ENCODE results near the gene H2AZ2. TPM values are rescaled to one million over a fixed set of nuclear protein-coding genes. Genes with fewer than 3 reads are reported as not detected.

The H2AZ2 gene
- total and polyA plus RNA-seq, 2 donors from 2014 or later, result 121 to 140 TPM

GRCh38 chr7:44823255-44823781 lies 24.6 kb downstream of the H2AZ2 start:
- DNase-seq (no peak), FAIRE-seq (no peak)
- Histone ChIP-seq H3K9ac (ENCODE audit: low read length in 3 of 3) (no peak overlapping the region), H3K9me3 (ENCODE audit: control insufficient read depth in 2 of 3, insufficient read depth in 1 of 3, low read length in 3 of 3) (no peaks in the 10 kb centered on the region), H3K4me1 (ENCODE audit: control insufficient read depth in 2 of 3, insufficient read depth in 2 of 3, low read depth in 1 of 3, low read length in 3 of 3) (no peaks in the 10 kb centered on the region), H3K36me3 (ENCODE audit: control insufficient read depth in 2 of 3, insufficient read depth in 3 of 3, low read length in 3 of 3) (peaks cover 0 to 3% (median 2%) of the 10 kb centered on the region in 3 donors), H3K27ac (ENCODE audit: low read depth in 2 of 2, low read length in 2 of 2) (no peak overlapping the region), H3K4me3 (ENCODE audit: low read length in 3 of 3) (no peak overlapping the region), H3K27me3 (ENCODE audit: control insufficient read depth, insufficient read depth, low read length) (no peaks in the 10 kb centered on the region)
- intact Hi-C loops (cut with DNase I), result no loop called here
- TF ChIP-seq CTCF (IDR thresholded peaks at IDR 0.05; ENCODE audit: borderline replicate concordance, extremely low read depth, insufficient read depth), result no peak

DNA sequence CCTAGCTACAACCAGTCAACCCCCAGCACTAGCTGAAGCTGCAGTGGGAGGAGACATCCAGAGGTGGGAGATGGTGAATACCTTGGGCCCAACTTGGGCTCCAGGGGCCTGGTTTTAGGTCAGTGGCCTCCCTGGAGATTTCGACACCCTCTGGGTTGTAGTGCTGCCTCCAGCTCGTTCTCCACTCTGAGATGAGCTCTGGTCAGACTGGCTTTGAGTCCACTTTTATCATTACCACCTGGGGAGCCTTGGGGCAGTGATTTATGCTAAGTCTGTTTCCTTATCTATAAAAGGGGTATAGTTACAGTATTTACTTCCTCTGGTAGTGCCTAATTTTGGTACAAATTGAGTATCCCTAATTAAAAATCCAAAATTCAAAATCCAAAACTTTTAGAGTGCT lies 28.6 kb downstream of the H2AZ2 start:
- no peaks in the 10 kb centered on the region for H3K9me3 ChIP-seq (ENCODE audit: control insufficient read depth in 2 of 3, insufficient read depth in 1 of 3, low read length in 3 of 3)
- no peak for TF ChIP-seq CTCF (IDR thresholded peaks at IDR 0.05; ENCODE audit: borderline replicate concordance, extremely low read depth, insufficient read depth)
- H3K9ac ChIP-seq (ENCODE audit: low read length in 3 of 3), result no peak overlapping the region
- no peaks in the 10 kb centered on the region for H3K36me3 ChIP-seq (ENCODE audit: control insufficient read depth in 2 of 3, insufficient read depth in 3 of 3, low read length in 3 of 3)
- no peaks in the 10 kb centered on the region for H3K27me3 ChIP-seq (ENCODE audit: control insufficient read depth, insufficient read depth, low read length)
- no peak overlapping the region for H3K27ac ChIP-seq (ENCODE audit: low read depth in 2 of 2, low read length in 2 of 2)
- H3K4me3 ChIP-seq (ENCODE audit: low read length in 3 of 3), result no peak overlapping the region
- intact Hi-C loops (cut with DNase I), result no loop called here
- no peak for DNase-seq
- FAIRE-seq, result no peak
- no peaks in the 10 kb centered on the region for H3K4me1 ChIP-seq (ENCODE audit: control insufficient read depth in 2 of 3, insufficient read depth in 2 of 3, low read depth in 1 of 3, low read length in 3 of 3)

DNA sequence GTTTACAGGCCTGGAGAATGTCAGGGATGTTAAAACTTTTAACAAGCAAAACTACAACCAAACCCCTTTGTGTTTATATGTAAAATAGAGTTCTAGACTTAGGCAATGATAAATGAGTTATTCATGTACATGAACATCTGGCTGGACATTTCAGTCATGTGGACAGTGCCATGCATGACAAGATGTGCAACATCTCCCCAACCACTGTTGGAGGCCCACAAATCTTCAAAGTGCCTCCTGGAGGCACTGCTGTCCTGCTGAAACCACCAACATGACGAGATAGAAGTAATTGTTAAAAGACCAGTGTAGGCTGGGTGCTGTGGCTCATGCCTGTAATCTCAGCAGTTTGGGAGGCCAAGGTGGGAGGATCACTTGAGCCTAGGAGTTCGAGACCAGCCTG lies 33.0 kb downstream of the H2AZ2 start:
- Histone ChIP-seq H3K4me1 (ENCODE audit: control insufficient read depth in 2 of 3, insufficient read depth in 2 of 3, low read depth in 1 of 3, low read length in 3 of 3) (no peaks in the 10 kb centered on the region), H3K27me3 (ENCODE audit: control insufficient read depth, insufficient read depth, low read length) (no peaks in the 10 kb centered on the region), H3K36me3 (ENCODE audit: control insufficient read depth in 2 of 3, insufficient read depth in 3 of 3, low read length in 3 of 3) (no peaks in the 10 kb centered on the region), H3K4me3 (ENCODE audit: low read length in 3 of 3) (no peak overlapping the region), H3K27ac (ENCODE audit: low read depth in 2 of 2, low read length in 2 of 2) (no peak overlapping the region), H3K9ac (ENCODE audit: low read length in 3 of 3) (no peak overlapping the region), H3K9me3 (ENCODE audit: control insufficient read depth in 2 of 3, insufficient read depth in 1 of 3, low read length in 3 of 3) (no peaks in the 10 kb centered on the region)
- TF ChIP-seq CTCF (IDR thresholded peaks at IDR 0.05; ENCODE audit: borderline replicate concordance, extremely low read depth, insufficient read depth), result no peak
- intact Hi-C loops (cut with DNase I), result no loop called here
- no peak for FAIRE-seq
- DNase-seq, result no peak

DNA sequence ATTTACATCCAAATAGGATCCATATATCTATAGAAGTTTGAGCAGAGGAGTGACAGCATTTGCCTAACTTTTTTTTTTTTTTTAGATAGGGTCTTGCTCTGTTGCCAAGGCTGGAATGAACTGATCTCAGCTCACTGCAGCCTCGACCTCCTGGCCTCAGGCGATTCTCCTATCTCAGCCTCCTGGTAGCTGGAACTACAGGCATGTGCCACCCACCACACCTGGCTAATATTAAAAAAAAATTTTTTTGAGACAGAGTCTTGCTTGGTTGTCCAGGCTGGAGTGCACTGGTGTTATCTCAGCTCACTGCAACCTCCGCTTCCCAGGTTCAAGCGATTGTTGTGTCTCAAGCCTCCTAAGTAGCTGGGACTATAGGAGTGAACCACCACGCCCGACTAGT lies 36.3 kb downstream of the H2AZ2 start:
- Histone ChIP-seq H3K4me3 (ENCODE audit: low read length in 3 of 3) (no peak overlapping the region), H3K4me1 (ENCODE audit: control insufficient read depth in 2 of 3, insufficient read depth in 2 of 3, low read depth in 1 of 3, low read length in 3 of 3) (no peaks in the 10 kb centered on the region), H3K27ac (ENCODE audit: low read depth in 2 of 2, low read length in 2 of 2) (no peak overlapping the region), H3K36me3 (ENCODE audit: control insufficient read depth in 2 of 3, insufficient read depth in 3 of 3, low read length in 3 of 3) (no peaks in the 10 kb centered on the region), H3K9ac (ENCODE audit: low read length in 3 of 3) (no peak overlapping the region), H3K9me3 (ENCODE audit: control insufficient read depth in 2 of 3, insufficient read depth in 1 of 3, low read length in 3 of 3) (no peaks in the 10 kb centered on the region), H3K27me3 (ENCODE audit: control insufficient read depth, insufficient read depth, low read length) (no peaks in the 10 kb centered on the region)
- FAIRE-seq (no peak), DNase-seq (no peak)
- no peak for TF ChIP-seq CTCF (IDR thresholded peaks at IDR 0.05; ENCODE audit: borderline replicate concordance, extremely low read depth, insufficient read depth)
- intact Hi-C loops (cut with DNase I), result no loop called here

All from kidney (tissue), 14 donors.